ENCODE measurements around the gene DHRSX.

GRCh38 chrX:2192584-2193272 is 308.0 kb downstream of the DHRSX start:
- TF ChIP-seq CTCF (IDR thresholded peaks at IDR 0.05) (no peak), EP300 (IDR thresholded peaks at IDR 0.05) (no peak), POLR2A (IDR thresholded peaks at IDR 0.05) (no peak)
